H7 (cell line): ENCODE measurements around the gene SYMPK. TPM values are rescaled to one million over a fixed set of nuclear protein-coding genes. Genes with fewer than 3 reads are reported as not detected.

Experiments used
- DNase-seq: peaks from one replicate; pipeline ENCODE4 v3.0.0; 2012
- H3K27me3 ChIP-seq: 2 replicates; pipeline ENCODE4 v1.6.0; 2011; ENCODE audit warnings: mild to moderate bottlenecking, low read length; ENCODE audit not compliant: control insufficient read depth, insufficient read depth
- H3K36me3 ChIP-seq: replicated peaks from 2 replicates; pipeline ENCODE4 v1.5.1; 2011; ENCODE audit warnings: low read length; ENCODE audit not compliant: control insufficient read depth, insufficient read depth
- H3K4me3 ChIP-seq: 2 replicates; pipeline ENCODE4 v1.5.1; 2011; ENCODE audit warnings: low read depth, mild to moderate bottlenecking, control low read depth, low read length, moderate library complexity; ENCODE audit not compliant: insufficient read depth
- total RNA-seq: library from RNA; depleted of rRNA; stranded (reverse); fragments of >200 nt; shearing (Covaris generic); gene quantifications from 2 replicates; pipeline ENCODE4 v1.2.3, GENCODE V29; 2014; rRNA removed

The SYMPK gene
- 66.2 and 70.3 TPM in 2 replicates for total RNA-seq

- DNase-seq, result peak; percentile 100
- Histone ChIP-seq H3K4me3 (peak within 1 kb of the TSS; percentile 99), H3K36me3 (peaks cover 1% of the 10 kb centered on the region), H3K27me3 (no peaks in the 10 kb centered on the region; the same call in 1 of the 2 replicates)
These were observed at the start of gene SYMPK for GRCh38 chr19:45862564-45863334. TSS of gene SYMPK (minus strand) at chr19:45863147. CDS start at chr19:45854495, 8,652 bp downstream.

- Histone ChIP-seq H3K4me3 (no peak overlapping the region), H3K27me3 (peaks cover 1% of the 10 kb centered on the region; the same call in 1 of the 2 replicates), H3K36me3 (no peaks in the 10 kb centered on the region)
- no peak for DNase-seq
These were observed 48.3 kb upstream of the SYMPK start for GRCh38 chr19:45911291-45911690.

- Histone ChIP-seq H3K4me3 (no peak overlapping the region), H3K27me3 (peaks cover 1% of the 10 kb centered on the region; the same call in 1 of the 2 replicates), H3K36me3 (no peaks in the 10 kb centered on the region)
- DNase-seq, result no peak
These were observed 46.0 kb upstream of the SYMPK start for GRCh38 chr19:45908956-45909355.

- DNase-seq, result no peak
- Histone ChIP-seq H3K4me3 (no peak overlapping the region), H3K36me3 (no peaks in the 10 kb centered on the region), H3K27me3 (peaks cover 8% of the 10 kb centered on the region)
These were observed 43.3 kb upstream of the SYMPK start for GRCh38 chr19:45906221-45906620.

- no peak overlapping the region for H3K4me3 ChIP-seq
- no peak for DNase-seq
- no peaks in the 10 kb centered on the region for H3K36me3 ChIP-seq
- peaks cover 15% of the 10 kb centered on the region for H3K27me3 ChIP-seq
These were observed 42.1 kb upstream of the SYMPK start for GRCh38 chr19:45905011-45905410.

DNA sequence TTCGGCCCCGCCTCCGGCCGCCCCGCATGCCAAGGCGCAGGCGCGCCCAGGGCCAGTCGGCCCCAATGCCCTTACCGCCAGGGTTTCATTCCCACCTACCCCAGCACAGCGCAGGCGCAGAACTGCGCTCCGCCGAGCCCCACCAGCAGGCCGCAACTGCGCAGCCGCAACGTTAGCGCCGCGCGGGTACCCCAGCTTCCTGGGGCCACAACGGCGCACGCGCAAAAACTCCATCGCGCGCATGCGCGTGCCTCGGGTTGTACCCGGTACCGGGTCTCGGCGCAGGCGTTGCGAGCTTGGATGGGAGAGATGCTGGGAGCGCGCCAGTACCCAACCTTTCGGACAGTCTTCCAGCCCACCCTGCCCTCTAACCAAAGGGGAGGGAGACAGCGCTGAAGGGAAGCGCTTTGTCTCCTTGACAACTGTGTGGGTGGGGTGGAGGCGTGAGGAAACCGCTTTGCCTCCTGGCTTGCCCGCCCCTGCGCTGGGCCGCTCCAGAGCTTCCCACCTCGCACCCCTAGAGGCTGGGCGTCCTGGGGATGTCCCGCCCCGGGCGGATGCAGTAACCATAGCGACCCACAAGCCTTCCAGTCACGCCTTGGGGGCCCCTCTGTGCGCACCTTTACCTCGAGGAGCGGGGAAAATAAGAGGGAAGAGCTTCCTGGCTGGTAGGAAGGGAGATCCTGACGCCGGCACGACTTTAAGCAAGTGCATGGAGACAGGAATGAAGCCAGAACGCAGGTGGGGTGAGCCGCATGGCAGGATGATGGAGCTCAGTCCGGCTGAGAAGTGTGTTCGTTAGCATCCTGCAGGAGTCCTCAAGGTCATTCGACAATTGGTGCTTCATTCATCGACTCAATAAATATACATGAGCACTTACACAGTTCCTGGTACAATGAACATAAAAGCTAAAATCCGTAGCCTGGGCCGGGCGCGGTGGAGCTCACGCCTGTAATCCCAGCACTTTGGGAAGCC lies 40.0 kb upstream of the SYMPK start:
- H3K36me3 ChIP-seq, result no peaks in the 10 kb centered on the region; the same call in 1 of the 2 replicates
- peak overlapping the region; percentile 80 for H3K4me3 ChIP-seq
- H3K27me3 ChIP-seq, result peaks cover 15% of the 10 kb centered on the region
- peak; percentile 100 for DNase-seq

GRCh38 chr19:45901912-45902650 lies 39.1 kb upstream of the SYMPK start, which contains the start of gene MYPOP:
TSS of gene MYPOP (minus strand) at chr19:45902613. CDS start at chr19:45901773, 840 bp downstream.
- H3K4me3 ChIP-seq, result peak within 1 kb of the TSS; percentile 80
- DNase-seq, result peak; percentile 74
- H3K36me3 ChIP-seq, result no peaks in the 10 kb centered on the region; the same call in 1 of the 2 replicates
- H3K27me3 ChIP-seq, result peaks cover 15% of the 10 kb centered on the region

- Histone ChIP-seq H3K27me3 (peaks cover 15% of the 10 kb centered on the region), H3K36me3 (no peaks in the 10 kb centered on the region; the same call in 1 of the 2 replicates), H3K4me3 (peak overlapping the region; percentile 50)
- DNase-seq, result peak; percentile 81
These were observed 38.5 kb upstream of the SYMPK start for GRCh38 chr19:45901432-45901911.

GRCh38 chr19:45900738-45901431 lies 37.9 kb upstream of the SYMPK start:
- H3K4me3 ChIP-seq, result peak overlapping the region; percentile 50
- peaks cover 15% of the 10 kb centered on the region for H3K27me3 ChIP-seq
- DNase-seq, result peak; percentile 73
- H3K36me3 ChIP-seq, result no peaks in the 10 kb centered on the region; the same call in 1 of the 2 replicates

DNA sequence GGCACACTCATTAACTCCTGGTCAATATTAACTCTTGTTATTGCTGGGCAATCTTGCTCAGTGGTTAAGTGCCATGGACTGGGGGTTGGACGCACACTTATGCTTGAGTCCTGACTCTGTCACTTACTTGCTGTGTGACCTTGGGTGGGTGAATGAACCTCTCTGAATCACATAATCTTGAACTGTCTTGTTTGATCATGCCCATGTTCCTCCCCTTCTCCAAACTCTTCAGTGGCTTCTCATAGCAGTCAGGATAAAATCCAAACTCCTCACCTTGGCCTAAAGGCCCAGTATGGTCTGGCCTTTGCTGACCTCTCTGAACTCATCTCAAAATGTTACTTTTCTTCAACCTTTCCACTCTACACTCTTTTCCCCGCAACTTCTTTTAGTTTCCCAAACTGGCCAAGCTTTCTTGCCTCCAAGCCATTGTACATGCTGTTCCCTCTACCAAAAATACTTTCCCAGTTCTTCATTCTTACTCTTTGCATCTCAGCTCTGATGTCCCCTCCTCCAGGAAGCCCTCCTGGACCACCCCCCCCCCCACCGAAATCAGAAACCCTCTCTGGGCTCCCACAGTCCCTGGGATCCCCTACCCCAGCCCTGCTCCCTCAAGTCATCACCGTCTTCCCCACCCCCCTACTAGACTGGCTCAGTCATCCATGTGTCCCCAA lies 37.1 kb upstream of the SYMPK start:
- Histone ChIP-seq H3K36me3 (no peaks in the 10 kb centered on the region; the same call in 1 of the 2 replicates), H3K4me3 (no peak overlapping the region), H3K27me3 (peaks cover 15% of the 10 kb centered on the region)
- no peak for DNase-seq

GRCh38 chr19:45899253-45899652 lies 36.3 kb upstream of the SYMPK start:
- H3K36me3 ChIP-seq, result no peaks in the 10 kb centered on the region; the same call in 1 of the 2 replicates
- peaks cover 15% of the 10 kb centered on the region for H3K27me3 ChIP-seq
- no peak overlapping the region for H3K4me3 ChIP-seq
- no peak for DNase-seq

DNA sequence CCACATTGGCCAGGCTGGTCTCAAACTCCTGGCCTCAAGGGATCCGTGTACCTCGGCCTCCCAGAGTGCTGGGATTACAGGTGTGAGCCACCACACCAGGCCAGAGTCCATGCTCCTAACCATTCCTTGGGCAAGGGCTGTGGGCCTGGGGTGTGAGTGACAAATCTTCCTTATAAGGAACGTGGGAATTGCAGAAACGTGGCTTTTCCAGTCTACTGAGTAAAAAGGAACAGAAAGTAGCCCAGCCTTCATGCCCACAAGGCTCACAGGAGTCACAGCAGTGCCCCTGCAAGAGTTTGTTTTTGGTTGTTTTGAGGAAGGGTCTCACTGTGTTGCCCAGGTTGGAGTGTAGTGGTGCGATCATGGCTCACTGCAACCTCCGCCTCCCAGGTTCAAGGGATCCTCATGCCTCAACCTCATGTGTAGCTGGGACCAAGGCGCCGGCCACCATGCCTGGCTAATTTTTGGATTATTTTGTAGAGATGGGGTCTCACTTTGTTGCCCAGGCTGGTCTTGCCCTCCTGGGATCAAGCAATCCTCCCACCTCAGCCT lies 34.4 kb upstream of the SYMPK start:
- Histone ChIP-seq H3K36me3 (no peaks in the 10 kb centered on the region; the same call in 1 of the 2 replicates), H3K27me3 (peaks cover 15% of the 10 kb centered on the region), H3K4me3 (no peak overlapping the region)
- DNase-seq, result no peak
